GM19351 (cell line): ENCODE measurements around the gene CCDC170.
"Not testable (repeated sequence)": the region's sequence is repeated elsewhere in the genome, so short reads cannot be mapped to it uniquely, and the experiment has no call there.

Experiments used
- ATAC-seq: cut with Tn5 transposase; IDR thresholded peaks from one replicate; pipeline ENCODE4 v1.9.1; 2021; ENCODE audit warnings: mild to moderate bottlenecking, moderate library complexity; ENCODE audit not compliant: unreplicated experiment

The CCDC170 gene

GRCh38 chr6:151494235-151494935 is 568 bp downstream of the CCDC170 start:
- peak; percentile 40 for ATAC-seq

- ATAC-seq, result no peak
Observed at GRCh38 chr6:151494936-151495320, 1.1 kb downstream of the CCDC170 start.

DNA sequence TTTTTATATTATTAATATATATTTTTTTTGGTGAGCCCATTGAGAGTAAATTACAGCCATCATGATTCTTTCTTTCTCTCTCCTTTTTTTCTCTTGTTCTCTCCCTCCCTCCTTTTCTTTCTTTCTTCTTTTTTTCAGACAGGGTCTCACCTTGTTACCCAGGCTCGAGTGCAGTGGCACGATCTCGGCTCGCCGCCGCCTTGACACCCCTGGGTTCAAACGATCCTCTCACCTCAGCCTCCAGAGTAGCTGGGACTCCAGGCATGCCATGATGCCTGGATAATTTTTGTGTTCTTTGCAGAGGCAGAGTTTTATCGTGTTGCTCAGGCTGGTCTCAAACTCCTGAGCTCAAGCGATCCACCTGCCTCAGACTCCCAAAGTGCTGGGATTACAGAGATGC is 1.6 kb downstream of the CCDC170 start:
- no peak for ATAC-seq

GRCh38 chr6:151497905-151498304 is 4.1 kb downstream of the CCDC170 start:
- ATAC-seq, result peak; percentile 31

DNA sequence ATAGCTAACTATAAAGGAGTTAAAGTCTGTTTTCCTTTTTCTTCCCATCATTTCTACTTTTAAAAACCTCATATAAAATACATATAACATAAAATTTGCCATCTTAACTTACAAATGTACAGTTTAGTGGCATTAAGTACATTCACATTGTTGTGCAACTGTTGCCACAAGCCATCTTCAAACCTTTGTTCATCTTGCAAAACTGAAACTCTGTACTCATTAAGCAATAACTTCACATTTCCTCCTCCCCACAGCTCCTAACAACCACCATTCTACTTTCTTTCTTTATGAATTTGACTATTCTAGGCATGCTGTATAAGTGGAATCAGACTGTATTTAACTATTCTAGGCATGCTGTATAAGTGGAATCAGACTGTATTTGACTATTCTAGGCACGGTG is 4.5 kb downstream of the CCDC170 start:
- ATAC-seq, result peak; percentile 80

DNA sequence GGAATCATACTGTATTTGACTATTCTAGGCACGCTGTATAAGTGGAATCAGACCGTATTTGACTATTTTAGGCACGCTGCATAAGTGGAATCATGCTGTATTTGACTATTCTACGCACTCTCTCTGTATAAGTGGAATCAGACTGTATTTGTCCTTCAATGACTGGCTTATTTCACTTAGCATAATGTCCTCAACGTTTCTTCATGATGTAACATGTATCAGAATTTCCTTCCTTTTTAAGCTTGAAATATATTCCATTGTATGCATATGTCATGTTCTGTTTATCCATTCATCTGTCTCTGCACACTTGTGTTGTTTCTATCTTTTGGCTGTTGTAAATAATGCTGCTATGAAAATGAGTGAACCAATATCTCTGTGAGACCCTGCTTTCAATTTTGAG is 5.7 kb downstream of the CCDC170 start:
- ATAC-seq, result no peak

DNA sequence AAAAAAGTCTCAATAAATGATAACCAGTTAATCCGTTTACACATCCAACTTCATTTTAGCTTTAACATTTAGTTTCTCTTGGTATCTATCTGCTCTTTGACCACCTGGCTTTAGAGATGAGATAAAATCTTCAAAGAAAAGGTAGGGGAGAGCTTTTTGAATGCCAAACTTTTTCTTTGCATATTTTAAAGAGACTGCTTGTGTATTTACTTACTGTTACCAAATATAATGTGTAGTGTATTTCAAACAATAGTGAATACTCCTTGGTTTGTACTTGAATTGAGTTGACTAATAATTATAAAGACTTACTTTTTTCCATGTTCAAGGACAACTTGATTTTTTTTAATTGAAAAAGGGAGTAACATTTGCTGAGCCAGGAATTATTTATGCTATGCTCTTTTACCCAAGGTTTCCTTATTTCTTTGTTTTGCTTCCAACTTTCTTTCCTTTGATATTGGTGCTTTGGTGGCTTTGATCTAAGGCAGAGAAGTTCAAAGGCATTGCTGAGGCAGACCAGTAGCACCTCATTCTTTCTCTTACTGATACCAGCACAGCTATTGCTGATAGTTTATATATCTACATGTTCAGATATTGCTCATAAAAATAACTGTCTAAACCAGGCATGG is 7.8 kb downstream of the CCDC170 start:
- no peak for ATAC-seq

GRCh38 chr6:151502499-151502898 is 8.7 kb downstream of the CCDC170 start:
- no peak for ATAC-seq

GRCh38 chr6:151506761-151507160 is 12.9 kb downstream of the CCDC170 start:
- no peak for ATAC-seq

DNA sequence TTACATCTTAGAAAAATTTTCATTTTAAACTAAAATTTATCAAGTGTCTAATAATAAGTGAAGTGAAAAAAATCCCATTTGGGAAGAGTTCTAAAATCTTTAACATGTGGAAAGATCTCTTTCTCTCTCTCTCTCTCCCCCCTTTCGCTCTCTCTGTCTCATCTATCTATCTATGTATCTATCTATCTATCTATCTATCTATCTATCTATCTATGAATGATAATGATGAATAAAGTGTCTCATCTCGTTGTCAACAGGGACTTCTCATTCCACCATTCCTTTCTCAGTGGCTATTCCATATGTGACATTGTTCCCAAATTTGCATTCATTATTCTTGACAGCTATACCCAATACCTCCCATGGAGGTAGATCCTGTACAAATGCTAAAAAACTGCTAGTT is 15.2 kb downstream of the CCDC170 start:
- ATAC-seq, result no peak

DNA sequence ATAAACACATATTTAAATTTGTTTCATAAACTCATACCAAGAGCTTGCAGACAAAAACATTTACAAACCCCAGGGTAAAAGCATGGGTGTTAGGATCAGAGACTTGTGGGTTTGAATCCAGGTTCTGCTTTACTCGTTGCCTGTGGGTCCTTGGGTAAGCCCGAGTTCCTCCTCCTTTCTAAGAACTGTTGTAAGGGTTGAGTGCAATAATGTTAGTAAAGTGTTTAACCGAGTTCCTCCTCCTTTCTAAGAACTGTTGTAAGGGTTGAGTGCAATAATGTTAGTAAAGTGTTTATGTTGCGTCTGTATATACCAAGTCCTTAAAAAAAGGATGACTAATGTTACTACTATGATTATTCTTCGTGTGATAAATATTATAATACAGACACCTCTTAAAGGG is 18.7 kb downstream of the CCDC170 start:
- no peak for ATAC-seq

GRCh38 chr6:151514000-151514730 is 20.3 kb downstream of the CCDC170 start:
- ATAC-seq, result no peak

DNA sequence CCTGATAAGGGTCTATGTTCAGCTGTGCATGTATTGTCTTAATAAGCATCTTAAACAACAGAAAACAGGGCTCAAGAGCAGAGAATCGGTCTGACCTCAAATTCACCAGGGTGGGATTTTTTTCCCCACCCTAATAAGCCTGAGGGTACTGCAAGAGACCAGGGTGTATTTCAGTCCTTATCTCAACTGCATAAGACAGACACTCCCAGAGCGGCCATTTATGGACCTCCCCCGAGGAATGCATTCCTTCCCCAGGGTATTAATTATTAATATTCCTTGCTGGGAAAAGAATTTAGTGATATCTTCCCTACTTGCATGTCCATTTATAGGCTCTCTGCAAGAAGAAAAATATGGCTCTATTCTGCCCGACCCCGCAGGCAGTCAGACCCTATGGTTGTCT is 25.2 kb downstream of the CCDC170 start:
- not testable (repeated sequence) for ATAC-seq

GRCh38 chr6:151523034-151523433 is 29.2 kb downstream of the CCDC170 start:
- ATAC-seq, result no peak

DNA sequence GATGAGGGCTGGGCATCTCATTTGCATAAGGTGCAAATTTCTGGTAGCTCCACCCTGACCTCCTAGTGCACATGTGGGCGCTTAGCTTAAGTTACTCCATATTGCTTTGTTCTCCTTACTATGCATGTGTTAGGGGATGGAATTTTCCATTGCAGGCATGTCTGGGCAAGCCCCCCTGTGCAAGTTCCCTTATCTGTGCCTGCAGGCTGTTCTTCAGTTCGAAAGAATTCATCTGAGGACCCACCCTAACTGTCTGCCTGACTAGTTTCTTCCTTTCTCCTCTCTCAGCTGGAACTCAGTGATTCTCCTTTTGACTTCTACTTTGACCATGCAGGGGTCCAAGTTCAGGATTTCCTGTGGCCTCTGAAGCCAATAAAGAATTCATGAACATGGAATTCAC is 30.2 kb downstream of the CCDC170 start:
- no peak for ATAC-seq

- ATAC-seq, result no peak
Observed at GRCh38 chr6:151534576-151534975, 40.8 kb downstream of the CCDC170 start.

DNA sequence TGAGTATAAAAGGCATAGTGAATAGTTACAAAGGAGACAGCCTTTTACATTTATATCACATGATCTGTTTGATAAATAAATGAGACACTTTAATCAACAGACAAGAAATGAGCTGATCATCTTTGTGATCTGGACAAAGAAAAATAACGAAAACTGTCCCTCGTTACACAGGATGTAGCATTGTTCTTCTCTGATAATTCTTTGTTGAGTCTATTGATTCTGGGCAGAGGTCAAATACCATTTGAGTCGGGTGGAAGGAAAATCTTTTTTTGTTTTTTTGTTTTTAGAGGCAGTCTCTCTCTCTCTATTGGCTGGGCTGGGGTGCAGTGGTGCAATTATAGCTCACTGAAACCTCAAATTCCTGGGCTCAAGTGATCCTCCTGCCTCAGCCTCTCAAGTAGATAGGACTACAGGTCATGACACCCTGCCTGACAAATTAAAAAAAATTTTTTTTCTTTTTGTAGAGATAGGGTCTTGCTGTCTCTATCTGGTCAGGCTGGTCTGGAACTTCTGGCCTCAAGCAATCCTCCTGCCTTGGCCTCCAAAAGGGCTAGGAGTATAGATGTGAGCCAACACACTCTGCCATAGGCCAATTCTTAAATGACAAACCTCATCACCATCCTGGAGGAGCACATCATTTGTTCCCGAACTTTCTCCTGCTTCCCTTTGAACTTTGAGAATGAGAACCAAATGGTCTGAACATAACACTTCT is 41.8 kb downstream of the CCDC170 start:
- no peak for ATAC-seq

DNA sequence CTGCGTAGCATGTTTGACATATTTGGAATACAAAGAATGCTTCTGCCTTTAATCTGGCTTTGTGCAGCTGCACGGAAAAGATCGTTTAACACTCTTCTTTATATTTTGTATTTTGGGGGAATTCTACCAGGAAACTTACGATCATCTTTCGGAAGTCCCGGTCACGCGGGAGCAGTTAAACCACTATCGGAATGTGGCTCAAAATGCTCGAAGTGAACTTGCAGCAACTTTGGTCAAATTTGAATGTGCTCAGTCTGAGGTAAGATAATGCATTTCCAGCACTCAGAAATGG is 42.3 kb downstream of the CCDC170 start:
- ATAC-seq, result no peak

- ATAC-seq, result no peak
Observed at GRCh38 chr6:151537556-151537955, 43.7 kb downstream of the CCDC170 start.

DNA sequence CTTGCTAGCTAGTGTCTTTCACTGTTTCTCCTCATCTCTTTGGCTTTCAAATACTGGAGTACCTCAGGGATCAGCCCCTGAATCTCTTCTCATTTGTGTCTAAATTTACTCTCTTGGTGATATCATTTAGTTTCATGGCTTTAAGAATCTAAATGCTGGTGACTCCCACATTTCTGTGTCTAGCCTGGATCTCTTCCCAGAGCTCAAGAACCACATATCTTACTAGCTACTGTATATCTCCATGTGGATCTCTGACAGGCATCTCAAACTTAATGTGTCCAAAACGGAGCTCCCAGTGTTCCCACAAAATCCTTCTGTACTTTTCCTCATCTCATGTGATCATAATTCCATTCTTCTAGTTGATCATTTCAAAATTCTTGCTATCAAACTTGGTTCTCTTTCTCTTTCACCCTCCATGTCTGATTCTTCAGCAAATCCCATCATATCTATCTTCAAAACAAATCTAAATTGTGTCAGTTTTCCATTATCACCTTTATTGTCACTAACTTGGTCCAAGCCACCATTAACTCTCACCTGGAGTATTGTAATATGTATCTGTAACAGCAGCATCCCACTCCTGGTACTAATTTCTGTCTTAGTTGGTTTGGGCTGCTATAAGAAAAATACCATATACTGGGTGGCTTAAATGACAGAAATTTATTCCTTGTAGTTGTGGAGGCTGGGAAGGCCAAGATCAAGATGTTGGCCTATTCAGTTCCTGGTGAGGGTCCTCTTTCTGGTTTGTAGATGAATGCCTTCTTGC is 45.9 kb downstream of the CCDC170 start:
- ATAC-seq, result no peak

GRCh38 chr6:151544453-151544852 is 50.6 kb downstream of the CCDC170 start:
- ATAC-seq, result no peak
